HG03039 (cell line): ENCODE measurements around the gene IL3.

Experiments used
- ATAC-seq: cut with Tn5 transposase; IDR thresholded peaks from one replicate; pipeline ENCODE4 v1.9.1; 2021; ENCODE audit warnings: mild to moderate bottlenecking, moderate library complexity; ENCODE audit not compliant: unreplicated experiment

The IL3 gene

DNA sequence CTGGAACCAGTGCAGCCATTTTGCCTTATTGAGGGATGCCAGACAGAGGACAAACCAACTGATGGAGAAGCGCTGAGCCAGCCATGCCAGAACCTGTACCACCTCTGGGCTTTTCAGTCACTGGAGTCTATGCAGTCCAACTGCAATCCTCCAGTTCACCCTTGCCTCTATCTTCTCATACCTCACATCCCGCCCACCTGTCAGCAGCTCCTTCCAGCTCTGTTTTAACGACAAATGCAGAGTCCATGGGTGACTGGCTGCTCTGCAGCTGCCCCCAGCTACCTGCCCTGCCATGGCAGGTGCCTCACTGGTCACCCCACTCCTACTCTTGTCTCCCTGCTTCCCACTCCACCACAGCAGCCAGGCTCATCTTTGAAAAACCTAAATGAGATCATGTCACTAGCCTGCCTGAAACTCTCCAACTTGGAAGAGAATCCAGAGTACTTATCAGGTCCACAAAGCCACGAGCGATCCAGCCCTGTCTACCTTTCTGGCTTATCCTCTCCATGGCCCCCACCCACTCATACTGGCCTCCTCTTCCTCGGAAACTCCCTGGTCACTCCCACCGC is 35.0 kb upstream of the IL3 start:
- no peak for ATAC-seq

DNA sequence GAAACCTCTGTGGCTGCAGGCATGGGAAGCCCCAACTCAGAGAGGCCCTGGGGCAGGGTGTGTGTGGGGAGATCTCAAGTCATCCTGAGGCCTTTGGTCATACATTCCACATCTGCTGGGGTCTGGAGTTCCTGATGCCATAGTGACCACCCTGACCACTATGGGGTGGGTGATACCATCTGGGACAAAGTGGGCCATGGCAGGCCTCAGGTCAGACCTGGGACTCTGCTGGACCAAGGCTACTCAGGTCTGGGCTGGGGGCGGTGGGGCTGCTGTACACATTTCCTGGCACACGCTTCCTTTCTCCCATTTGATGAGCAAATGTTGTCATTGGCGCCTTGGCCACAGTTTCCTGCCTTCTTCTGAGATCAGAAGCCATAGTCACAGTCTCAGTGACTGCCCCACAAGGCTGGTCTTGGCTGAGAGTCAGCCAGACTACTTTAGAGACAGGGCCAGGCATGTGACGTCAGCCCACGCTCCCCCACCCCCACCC is 33.9 kb upstream of the IL3 start:
- no peak for ATAC-seq

DNA sequence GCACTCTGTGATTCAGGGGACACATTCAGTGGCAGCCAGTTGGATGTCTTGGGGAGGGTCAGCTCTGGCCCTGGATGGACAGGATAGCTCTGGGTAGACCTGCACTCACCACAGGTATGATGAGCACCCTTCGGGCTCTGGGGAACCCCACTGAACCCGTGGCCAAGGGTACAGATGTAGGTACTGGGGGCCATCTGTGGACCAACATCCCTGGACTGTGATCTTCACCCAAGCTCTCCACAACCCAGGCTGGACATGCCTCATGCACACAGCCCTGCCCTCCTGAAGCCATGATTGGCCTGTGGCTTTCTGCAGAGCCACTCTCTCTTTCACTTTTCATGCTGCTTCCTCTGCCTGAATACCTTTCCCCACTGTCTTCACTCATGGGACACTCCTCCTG is 33.4 kb upstream of the IL3 start:
- ATAC-seq = no peak

DNA sequence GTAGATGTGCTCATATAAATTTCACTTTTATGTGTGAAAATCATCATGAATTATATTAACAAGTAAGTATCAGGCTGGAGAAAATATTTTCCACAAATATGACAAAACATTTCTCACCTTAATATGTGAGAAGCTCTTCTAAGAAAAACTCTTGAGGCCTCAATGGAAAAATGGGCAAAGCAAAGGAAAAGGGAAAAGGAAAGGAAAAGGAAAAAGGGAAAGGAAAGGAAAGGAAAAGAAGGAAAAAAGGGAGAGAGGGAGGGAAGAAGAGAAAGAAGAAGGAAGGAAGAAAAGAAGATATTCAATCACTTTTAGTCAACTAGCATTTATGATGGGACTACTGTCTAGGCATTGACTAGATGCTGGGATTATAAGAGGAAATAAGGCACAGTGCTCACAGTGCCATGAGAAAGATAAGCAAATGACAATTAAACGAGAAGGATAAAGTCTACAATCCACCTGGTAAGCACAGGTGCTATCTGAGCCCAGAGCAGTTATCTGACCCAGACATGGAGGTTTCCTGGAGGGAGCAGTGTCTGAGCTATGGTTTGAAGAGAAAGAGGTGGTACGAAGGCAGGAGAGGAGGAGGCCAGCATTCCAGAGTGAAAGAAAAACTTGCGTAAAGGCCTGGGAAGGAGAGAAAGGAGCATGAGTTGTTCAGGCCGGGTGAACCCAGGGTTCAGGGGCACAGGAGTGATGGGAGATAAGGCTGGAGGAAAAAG is 30.7 kb upstream of the IL3 start:
- no peak for ATAC-seq

DNA sequence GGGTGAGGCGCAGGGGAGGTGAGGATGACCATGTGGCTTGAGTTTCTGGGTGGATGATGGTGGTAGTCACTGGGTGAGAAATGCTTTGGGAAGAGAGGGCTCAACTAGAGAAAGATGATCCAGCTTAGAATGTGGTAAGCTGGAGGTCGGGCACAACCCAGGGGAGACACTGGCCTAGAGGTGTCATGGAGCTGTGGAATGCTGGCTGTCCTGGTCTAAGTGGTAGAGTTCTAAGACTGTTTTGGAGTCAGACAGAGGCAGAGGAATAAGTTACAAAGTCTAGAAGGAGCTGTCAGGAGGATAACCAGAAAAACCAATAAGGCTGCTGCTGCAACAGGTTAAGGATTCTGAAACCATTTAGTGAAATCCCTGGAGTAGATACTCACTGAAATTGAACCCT is 29.8 kb upstream of the IL3 start:
- no peak for ATAC-seq

DNA sequence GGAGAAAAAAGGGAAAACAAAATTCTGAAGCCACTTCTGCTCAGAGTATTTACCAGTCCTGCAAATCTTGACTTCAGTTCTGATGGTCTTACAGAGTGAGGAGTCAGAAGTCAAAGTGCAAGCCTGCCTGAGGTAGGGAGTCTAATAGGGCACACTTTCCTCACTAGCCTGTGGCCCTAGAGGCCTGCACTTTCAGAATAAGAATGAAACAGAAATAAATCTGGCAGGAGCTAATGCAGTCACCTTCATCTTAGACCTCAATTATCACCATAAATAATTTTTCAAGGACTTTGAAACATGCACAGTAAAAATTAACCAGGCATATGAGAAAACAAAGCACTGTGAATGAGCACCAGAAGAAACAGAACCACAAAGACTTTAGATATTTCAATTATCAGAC is 28.3 kb upstream of the IL3 start:
- no peak for ATAC-seq

DNA sequence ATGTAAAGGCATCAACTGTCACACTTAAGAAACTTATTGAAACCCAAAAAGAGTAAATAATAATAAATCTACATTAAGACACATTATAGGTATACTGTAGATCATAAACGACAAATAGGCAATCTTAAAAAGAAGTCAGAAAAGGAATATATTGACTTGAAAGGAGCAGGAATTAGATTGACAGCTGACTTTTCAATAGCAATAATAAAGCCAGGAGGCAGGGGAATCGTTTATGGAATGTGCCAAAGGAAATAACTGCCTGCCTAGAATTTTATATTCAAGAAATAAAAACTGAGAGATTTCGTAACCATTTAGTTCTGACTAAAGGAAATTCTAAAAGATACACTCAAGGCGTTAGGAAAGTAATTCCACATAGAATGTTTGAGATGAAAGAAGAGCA is 27.3 kb upstream of the IL3 start:
- ATAC-seq = no peak

DNA sequence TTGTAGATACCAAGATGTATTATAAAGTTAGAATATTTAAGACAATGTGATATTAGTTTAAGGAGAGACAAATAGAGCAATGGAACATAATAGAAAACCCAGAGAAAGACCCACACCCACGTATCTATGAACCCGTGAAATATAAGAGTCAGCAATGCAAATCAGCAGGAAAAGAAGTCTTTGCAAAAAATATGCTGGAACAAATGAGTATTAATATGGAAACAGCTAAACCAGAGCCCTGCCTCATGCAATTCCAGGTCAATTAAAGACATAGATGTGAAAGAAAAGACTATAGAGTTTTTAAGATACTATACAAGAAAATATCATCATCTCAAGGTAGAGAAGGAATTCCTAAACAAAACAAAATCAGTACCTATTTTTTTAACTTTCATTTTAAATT is 23.1 kb upstream of the IL3 start:
- ATAC-seq = no peak

DNA sequence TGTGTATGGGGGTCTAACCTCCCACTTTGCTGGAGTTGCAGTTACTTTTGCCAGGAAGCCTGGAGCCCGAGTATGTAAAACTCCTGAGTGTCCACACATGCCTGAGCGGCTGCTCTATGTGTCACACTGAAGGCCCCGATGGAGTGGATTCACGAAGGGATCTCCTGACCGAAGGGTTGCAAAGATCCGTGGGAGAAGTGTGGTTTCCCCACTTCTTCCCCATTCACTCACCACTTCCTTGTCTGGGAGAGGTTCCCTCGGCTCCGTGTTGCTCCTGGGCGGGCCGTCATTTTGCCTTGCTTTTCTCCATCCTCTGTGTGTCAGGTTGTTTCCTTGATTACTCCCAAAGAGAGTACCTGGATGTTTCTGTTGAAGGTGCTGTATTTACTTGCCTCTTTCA is 16.2 kb upstream of the IL3 start:
- ATAC-seq = no peak

DNA sequence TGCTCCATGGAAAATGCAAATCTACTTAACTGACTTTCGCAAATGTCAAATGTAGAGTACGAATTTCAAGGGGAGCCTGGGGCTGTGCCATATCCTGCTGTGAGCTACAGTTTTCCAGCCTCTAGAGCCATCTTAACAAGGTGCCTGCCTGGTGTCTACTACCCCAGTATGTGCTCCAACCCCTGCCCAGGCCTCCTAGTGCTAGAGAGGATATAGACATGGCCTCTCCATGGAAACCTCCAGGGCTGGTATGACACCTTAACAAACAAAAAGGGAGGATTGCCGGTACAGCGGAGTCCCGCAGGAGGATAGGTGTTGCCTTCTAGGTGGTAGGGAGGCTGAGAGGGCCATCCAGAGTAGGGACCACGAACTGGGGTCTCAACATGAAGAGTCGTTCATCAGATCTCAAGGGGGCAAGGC is 13.6 kb upstream of the IL3 start:
- no peak for ATAC-seq

DNA sequence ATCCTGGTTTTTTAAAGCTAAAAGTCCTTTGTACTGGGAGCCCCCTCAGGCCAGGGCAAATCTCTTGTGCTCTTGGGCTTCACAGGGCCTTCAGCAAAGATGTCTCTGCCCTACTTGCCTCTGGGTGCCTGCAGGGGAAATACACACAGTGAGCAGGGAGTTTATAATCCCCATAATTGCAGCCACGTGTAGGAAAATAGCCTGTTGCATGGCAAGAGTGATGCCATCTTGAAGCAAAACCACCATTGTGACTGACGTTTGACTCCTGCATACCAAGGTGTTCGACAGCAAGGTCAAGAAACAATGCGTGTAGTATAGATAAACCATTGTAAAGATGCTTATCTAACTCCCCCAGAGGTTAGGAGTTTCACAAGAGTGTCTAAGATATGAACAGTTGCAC is 11.4 kb upstream of the IL3 start:
- no peak for ATAC-seq

DNA sequence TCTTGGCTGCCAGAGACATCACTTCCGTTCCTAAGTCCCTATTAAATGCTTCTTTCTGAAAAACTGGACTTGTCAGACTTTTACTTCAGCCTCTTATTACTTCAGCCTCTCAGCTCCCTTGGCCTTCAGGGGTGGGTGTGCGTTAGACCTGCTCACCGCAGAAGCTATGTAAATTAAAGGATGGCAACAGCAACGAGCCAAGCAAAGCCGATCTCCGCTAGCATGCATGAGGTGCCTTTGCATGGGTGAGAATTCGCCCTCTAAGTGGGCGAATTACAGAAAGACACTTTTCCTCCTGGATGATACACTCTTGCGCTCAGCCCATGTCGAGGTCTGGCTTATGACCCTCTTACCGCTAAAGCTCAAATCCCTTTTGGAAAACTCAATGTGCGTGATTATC is 10.9 kb upstream of the IL3 start:
- ATAC-seq = no peak

DNA sequence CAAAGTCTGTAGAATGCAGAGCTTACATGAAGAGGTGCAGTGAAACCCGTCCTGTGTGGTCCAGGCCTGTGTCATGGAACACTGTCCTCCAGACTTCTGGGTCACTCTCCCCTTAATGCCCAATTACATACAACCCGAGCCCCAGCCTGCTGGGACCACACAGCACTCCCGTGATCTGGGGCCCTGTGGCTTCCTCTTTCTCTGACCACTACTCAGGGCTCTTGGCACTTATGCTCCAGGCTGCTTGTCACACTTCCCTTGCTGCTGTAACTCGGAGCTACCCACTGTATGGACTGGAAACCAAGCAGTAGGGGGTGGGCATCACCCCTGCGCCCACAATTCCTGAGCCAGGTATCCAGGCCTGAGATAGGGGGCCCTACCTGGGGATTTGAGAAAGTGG is 10.3 kb upstream of the IL3 start:
- no peak for ATAC-seq

DNA sequence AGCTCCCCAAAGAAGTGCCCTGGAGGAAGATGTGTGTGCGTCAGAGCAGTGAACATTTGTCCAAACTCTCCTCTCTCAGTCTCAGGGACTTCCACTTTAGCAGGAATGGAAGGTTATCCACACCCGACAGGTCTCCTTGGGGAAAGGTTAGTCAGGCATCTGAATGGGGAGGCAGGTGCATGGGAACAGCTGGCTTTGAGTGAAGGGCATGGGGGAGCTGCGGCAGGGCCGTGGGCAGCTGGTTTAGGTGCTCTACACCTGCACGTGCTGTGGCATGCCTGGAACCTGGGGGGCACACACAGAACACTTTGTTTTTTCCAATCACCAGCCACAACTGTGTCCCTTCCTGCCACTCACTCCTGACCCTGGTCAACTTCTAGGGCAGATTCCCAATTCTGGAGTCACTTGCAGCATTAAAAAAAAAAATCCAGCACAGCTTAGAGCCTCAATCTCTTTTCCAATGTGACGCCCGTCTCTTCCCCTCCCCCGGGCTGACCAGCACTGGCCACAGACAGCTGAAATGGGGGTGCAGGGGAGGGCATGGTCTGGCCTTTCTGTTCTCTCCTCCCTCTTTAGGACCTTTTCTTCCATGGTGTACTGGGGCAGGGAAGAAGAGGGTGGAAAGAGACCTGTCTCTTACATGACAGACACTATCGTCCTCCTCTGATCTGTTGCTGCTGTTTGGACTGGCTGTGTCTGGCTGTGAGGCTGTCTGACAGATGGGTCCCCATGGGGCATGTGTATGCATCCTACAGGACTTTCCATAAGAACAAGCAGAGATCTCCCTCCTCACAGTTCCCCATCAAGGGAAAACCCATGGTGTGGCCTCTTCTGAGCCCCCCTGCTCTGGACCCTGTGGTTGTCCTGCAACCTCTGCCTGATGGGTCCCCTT is 9.5 kb upstream of the IL3 start:
- no peak for ATAC-seq

DNA sequence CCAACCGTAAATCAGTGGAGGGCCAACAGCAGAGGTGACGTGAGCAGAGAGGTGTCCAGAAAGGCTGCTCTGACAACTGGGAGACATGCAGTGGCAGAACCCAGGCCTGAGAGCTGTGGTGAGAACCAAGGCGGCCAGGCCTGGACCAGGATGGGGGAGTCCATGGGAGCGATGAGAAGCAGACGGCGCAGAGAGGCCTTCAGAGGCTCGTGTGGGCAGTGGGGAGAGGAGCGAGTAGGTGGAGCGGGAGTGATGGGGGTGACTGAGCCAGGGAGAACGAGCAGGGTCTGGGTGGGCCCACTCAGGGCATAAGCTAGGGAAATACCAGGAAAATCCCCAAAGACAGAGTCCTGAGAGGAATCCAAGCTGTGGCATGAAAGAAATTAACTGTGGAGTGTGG is 7.9 kb upstream of the IL3 start:
- ATAC-seq = no peak

DNA sequence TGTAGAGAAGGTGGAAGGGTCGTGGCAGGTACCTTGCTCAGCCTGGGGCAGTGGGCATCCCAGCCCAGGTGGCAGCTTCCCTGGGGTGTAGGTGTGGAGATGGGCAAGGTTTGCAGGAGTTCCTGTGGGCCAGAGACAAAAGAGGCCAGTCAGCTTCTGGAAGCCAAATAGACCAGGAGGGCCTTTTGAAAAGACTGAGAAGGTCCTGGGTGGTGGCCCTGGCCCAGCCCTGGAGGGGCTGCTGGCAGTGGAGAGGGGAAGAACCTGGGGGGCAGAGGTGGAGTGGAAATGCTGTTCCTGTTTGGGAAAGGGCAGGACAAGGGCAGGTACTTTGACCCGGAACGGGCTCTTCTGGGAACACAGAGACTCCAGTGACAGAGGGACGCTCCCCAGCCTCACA is 7.0 kb upstream of the IL3 start:
- no peak for ATAC-seq

DNA sequence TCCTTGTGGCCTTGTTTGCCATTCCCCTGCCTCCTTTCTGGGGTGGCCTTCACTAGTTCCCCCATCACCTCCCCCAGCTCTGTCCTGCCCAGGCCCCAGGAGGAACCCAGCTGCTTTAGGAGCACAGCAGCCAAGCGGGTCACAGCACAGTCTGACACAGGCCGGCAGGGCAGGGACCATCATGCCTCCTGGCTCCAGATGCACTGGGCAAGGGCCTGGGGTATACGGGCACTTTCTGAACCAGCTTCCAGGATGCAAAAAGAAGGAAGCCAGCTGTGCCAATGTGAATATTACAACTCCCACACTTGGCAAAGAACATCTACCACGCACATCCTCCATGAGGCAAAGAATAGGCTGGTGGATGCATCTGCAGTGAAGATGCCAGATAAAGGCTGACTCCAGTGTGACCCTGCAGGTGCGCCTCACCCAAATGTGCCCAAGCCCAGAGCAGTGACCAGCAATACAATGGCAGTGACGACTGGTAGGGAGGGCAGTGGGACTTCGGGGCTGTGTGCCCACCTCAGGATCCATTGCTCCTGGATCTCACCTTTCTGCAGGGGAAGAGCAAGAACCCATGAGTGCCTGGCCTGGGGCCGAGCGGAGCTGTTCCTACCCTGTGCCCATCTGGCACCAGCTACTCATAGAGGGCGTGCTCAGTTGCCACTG is 6.3 kb upstream of the IL3 start:
- ATAC-seq = no peak

DNA sequence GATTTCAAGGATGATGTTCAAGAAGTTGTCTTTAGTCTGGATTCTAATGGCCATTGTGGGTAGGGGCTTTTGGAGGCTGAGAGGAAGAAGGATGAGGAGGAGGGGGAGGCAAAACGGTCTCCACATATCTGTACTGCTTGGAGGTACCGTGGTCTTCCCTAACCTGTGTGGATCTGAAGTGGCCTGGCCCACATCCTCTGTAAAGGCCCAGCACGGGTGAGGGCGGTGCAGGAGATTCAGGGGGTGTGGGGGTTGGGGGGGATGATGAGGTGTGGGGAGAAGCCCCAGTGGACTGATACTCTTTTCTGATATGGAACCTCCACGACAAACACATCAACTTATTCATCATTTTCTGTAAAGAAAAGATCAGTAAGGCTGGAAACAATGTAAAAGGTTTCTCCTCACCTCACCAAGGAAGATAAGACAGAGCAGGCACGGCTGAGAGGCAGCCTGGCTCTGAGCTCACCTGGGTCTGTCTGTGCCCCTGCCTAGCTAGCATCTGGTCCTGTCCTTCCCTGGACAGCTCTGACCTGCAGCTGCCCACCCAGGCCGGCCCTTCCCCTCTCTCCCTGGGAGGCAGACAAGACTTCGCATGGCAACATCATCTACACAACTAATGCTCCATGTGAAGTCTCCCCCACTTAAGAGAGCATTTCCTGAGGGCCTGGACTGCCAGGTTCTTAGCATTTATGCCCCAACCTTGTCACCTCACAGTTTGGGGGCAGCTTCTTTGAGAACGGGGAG is 5.6 kb upstream of the IL3 start:
- ATAC-seq = no peak

DNA sequence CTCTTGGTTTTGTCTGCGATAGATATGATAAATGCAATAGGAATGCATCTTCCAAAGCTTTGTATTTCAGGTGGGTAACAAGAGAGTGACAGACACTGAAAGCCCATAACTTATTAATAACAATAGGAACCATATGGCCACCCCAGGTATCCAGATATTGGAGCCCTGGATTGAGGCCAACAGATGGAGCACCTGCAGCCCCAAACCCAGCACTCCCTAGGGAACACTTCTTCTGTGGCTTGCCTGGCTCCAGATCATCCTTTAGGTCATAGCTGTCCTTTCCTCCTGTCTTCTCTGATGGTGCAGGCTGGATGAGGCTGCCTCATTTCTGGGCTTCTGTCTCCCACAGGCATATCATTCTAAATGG is 5.0 kb upstream of the IL3 start:
- ATAC-seq = no peak

DNA sequence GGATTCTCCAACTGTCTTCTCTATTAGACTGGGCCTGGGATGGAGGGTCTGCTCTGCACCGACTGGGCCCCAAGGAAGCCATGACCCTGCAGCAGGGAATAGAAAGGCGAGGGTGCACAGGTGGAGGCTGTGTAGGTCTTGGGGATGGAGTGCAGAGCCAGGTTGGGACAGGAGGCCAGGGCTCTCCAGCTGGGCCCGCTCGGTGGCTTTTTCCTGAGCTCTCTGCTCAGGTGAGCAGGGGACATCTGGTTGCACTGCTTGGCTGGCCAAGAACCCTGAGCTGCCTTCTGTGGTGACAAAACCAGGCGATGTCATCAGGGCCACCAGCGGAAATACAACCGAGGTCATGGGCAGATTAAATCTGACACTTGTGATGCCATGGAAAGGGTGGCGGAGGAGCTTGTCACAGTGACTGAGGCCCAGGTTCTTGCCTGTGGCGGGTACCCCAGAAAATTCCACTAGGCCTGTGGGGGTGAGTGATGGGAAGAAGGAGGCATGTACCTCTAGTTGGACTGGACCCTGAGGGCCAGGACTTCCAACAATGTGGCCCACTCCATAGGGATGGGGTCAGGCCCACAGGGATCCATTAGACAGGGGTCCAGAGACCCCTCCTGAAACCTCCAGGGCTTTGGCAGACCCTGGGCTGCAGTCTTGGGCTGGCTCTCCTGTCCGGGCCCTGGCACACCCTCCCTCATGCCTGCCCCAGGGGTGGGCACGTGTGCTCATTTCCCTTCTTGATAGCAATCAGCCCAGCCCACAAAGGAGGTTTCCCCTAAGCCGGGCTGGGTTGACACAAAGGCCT is 4.4 kb upstream of the IL3 start:
- no peak for ATAC-seq
